Stimulated activated CD4-positive, alpha-beta T cell treated with anti-CD3 and anti-CD28 coated beads, TNF-alpha, amount 100 ng/mL, for 1 hour (primary cell): ENCODE measurements around the gene CSHL1.
"Not testable (repeated sequence)": the region's sequence is repeated elsewhere in the genome, so short reads cannot be mapped to it uniquely, and the experiment has no call there.

ENCODE experiments used
- DNase-seq, 3 donors: peaks; one replicate each; pipeline ENCODE4 v3.0.0-alpha.2; 2020; ENCODE audit warnings: low read depth in 3 of 3, low spot score in 1 of 3

The CSHL1 gene

DNA sequence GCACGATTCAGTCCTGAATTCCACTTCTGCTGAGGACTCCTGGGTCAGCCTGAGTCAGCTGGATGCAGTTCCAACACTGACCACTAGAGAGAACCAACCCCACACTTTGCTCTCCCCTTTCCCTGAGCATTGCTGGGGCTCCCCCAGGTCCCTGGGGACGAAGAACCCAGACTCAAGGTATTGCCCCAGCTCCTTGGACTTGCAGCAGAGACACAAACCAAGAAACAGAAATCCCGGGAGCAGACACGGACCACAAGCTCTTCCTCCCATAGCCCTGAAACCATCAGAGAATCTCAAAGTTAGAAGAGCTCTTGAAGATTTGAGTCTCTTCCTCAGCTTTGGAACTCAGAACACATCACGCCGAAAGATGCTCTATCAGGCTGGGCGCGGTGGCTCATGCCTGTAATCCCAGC, 8.3 kb upstream of the CSHL1 start:
- DNase-seq = peak; percentile 33 to 59 (median 44)

DNA sequence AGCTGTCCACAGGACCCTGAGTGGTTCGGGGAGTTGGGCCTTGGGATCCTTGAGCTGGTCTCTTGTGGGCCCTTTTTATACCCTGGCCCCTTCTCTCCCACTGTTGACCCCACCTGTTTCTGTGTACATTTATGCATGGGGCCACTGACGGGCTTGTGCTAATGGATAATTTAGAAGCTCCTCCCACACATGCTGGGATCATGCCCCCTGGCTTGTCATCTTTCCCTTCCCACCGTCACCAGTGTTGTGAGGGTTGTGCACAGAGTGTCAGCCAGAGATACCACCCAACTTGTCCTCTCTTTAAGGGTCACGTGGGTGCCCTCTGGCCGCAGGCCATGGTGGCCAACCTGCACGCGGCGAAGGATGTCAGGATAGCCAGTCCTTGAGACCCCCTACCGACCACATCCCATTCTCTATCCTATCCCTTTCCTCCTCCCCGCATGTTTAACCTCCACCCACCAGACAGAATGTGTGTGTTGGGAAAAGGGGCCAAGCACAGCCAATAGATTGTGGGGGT, 7.8 kb upstream of the CSHL1 start, which contains the start of gene GH1:
TSS of gene GH1 (minus strand) at position 51 of the 517 bp plus-strand sequence. CDS start 63 bp downstream, outside the sequence.
- DNase-seq = not testable (repeated sequence)

DNA sequence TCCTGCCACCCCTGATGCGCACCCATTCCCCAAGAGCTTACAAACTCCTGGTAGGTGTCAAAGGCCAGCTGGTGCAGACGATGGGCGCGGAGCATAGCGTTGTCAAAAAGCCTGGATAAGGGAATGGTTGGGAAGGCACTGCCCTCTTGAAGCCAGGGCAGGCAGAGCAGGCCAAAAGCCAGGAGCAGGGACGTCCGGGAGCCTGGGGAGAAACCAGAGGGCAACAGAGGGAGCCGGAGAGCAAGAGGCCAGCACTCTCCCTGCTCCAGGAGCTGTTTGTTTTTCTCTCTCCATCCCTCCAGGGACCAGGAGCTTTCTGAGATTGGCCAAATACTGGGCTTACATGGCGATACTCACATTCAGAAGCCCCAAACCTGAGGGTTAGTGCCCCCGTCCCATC, 7.2 kb upstream of the CSHL1 start:
- no peak for DNase-seq

DNA sequence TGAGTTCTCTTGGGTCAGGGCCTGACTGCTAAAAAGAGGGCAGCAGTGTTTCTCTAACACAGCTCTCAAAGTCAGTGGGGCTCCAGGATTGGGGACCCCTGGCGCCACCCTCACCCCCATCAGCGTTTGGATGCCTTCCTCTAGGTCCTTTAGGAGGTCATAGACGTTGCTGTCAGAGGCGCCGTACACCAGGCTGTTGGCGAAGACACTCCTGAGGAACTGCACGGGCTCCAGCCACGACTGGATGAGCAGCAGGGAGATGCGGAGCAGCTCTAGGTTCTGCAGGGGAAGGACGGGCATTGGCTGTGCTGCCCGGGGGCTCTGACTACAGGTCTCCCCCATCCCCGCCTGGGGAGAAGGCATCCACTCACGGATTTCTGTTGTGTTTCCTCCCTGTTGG, 6.6 kb upstream of the CSHL1 start:
- DNase-seq = no peak

DNA sequence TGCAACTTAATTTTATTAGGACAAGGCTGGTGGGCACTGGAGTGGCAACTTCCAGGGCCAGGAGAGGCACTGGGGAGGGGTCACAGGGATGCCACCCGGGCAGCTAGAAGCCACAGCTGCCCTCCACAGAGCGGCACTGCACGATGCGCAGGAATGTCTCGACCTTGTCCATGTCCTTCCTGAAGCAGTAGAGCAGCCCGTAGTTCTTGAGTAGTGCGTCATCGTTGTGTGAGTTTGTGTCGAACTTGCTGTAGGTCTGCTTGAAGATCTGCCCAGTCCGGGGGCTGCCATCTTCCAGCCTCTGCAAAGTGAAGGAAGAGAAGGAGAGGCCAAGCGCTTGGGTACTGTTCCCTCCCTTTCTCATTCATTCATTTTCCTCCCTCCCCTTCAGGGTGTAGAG, 6.1 kb upstream of the CSHL1 start:
- not testable (repeated sequence) for DNase-seq

DNA sequence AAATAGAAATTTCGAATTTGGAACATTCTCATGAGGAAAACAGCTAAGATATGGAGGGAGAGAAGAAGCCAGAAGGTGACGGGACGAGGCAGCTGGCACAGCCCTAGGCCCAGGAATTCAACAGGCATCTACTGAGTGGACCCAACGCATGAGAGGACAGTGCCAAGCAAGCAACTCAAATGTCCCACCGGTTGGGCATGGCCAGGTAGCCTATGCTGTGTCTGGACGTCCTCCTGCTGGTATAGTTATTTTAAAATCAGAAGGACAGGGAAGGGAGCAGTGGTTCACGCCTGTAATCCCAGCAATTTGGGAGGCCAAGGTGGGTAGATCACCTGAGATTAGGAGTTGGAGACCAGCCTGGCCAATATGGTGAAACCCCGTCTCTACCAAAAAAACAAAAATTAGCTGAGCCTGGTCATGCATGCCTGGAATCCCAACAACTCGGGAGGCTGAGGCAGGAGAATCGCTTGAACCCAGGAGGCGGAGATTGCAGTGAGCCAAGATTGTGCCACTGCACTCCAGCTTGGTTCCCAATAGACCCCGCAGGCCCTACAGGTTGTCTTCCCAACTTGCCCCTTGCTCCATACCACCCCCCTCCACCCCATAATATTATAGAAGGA, 5.6 kb upstream of the CSHL1 start:
- DNase-seq = no peak

DNA sequence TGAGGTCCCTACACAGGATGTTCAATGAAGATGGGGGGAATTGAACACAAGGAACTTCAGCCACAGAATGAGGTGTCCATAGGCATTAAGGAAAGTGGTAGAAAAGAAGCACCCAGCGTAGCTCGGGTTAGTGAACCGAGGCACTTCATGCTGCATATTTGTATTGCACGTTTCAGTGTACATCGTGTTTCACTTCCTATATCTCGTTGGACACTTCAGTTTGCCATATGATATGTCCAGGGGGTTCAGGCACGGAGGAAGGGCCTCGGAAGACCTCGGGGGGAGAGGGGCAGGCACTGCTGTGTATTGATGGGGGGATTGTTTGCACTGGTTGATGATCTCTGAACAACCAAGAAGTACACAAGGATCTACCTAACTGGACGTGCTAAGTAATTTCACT, 4.7 kb upstream of the CSHL1 start:
- DNase-seq = not testable (repeated sequence)

DNA sequence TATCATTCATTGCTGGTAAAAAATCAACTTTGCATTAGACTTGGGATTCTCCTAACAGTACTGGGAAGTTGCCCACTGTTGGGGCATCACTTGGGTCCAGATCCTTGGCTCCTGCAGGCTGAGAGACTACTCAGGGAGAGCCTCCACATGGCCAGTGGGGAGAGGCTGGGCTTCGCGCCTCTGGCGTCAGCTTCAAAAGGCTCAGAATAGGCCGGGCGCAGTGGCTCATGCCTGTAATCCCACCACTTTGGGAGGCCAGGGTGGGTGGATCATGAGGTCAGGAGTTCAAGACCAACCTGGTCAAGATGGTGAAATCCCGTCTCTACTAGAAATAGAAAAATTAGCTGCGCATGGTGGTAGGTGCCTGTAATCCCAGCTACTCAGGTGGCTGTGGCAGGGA, 3.4 kb upstream of the CSHL1 start:
- DNase-seq = no peak

DNA sequence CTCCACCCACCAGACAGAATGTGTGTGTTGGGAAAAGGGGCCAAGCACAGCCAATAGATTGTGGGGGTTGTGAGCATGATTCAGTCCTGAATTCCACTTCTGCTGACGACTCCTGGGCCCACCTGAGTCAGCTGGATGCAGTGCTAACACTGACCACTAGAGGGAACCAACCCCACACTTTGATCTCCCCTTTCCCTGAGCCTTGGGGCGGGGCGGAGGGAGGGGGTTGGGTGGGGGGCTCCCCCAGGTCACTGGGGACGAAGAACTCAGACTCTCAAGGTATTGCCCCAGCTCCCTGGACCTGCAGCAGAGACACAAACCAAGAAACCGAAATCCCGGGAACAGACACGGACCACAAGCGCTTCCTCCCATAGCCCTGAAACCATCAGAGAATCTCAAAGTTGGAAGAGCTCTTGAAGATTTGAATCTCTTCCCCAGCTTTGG, 621 bp upstream of the CSHL1 start:
- peak in 2 of 3 donors; percentile 35 to 49 for DNase-seq

DNA sequence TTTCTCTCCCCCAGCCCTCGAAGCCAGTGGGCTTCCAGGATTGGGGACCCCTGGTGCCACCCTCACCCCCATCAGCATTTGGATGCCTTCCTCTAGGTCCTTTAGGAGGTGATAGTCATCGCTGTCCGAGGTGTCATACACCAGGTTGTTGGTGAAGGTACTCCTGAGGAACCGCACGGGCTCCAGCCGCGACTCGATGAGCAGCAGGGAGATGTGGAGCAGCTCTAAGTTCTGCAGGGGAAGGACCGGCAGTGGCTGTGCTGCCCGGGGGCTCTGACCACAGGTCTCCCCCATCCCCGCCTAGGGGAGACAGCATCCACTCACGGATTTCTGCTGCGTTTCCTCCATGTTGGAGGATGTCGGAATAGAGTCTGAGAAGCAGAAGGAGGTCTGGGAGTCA, 962 bp downstream of the CSHL1 start:
- DNase-seq = no peak

DNA sequence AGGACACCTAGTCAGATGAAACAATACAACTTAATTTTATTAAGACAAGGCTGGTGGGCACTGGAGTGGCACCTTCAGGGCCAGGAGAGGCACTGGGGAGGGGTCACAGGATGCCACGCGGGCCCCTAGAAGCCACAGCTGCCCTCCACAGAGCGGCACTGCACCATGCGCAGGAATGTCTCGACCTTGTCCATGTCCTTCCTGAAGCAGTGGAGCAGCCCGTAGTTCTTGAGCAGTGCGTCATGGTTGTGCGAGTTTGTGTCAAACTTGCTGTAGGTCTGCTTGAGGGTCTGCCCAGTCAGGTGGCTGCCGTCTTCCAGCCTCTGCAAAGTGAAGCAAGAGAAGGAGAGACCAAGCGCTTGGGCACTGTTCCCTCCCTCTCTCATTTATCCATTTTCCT, 1.5 kb downstream of the CSHL1 start:
- DNase-seq = not testable (repeated sequence)

DNA sequence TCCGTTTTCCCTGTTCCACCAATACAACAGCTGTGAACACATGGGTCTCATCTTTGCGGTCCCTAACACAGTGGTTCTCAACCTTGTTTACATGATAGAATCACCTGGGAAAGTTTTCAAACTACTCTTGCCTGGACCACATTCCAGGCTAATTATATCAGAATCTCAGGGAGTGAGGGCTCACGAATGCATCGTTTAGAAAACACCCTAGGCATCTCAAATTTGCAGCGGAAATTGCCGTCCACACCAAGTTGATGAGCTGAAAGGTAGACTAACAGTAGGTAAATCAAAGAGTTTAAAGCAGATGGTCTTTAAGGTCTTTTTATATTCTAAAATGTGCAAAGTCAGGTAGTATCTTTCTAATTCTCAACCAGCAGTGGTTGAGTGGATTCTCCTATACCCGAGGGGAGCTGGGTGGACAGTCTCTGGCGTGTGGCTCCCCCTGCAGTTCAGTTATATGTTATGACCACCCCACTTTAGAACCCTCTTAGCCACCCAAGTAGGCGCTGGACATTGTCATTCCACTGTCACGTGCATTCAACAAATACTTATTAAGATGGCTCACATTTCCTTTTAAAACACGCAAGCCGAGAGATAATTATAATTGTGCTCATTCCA, 3.8 kb downstream of the CSHL1 start:
- not testable (repeated sequence) for DNase-seq

DNA sequence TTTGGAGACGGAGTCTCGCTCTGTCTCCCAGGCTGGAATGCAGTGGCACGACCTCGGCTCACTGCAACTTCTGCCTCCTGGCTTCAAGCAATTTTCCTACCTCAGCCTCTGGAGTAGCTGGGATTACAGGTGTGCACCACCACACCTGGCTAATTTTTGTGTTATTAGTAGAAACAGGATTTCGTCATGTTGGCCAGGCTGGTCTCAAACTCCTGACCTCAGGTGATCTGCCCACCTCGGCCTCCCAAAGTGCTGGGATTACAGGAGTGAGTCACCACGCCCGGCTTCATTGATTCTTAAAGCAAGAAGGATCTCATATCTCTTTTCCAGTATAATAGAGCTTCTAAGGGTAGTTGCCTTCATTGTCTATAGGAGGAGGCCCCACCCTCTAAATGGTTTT, 6.3 kb downstream of the CSHL1 start:
- DNase-seq = not testable (repeated sequence)

DNA sequence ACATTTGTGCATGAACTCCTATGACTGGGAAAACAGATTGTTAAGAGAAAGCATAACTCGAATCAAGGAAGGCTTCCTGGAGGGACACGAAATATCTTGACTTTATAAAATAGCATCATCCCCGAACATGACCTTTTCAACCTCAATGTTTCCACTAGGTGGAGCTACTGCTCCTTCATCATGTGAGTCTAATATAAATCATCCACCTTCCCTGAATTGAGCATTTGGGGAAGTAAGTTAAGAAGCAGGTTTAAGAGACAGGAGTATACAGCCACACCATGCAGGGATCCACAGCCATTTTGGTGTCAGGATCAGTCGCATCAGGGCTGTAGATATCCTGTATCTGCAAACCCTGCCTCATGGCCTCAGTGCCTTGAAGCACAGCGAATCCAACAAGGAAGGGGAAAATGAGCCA, 7.3 kb downstream of the CSHL1 start:
- not testable (repeated sequence) for DNase-seq

DNA sequence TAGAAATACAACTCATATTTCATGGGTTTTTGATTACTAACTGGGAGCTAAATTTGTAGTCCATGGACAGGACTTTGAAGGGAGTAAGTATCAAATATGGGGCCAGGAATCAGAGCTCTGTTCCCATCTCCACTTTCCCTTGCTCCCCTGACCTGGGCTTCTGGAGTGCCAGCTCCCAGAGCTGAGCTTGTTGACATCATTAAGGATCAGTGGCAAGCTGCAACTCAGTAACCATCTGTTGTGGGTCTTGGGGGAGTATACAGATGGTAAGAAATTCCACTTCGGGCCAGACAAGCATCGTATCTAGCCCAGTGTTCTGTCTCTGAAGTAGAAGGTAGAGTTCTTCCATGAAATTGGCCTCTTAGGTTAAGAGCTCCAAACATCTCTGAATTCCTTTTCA, 9.1 kb downstream of the CSHL1 start:
- DNase-seq = not testable (repeated sequence)

DNA sequence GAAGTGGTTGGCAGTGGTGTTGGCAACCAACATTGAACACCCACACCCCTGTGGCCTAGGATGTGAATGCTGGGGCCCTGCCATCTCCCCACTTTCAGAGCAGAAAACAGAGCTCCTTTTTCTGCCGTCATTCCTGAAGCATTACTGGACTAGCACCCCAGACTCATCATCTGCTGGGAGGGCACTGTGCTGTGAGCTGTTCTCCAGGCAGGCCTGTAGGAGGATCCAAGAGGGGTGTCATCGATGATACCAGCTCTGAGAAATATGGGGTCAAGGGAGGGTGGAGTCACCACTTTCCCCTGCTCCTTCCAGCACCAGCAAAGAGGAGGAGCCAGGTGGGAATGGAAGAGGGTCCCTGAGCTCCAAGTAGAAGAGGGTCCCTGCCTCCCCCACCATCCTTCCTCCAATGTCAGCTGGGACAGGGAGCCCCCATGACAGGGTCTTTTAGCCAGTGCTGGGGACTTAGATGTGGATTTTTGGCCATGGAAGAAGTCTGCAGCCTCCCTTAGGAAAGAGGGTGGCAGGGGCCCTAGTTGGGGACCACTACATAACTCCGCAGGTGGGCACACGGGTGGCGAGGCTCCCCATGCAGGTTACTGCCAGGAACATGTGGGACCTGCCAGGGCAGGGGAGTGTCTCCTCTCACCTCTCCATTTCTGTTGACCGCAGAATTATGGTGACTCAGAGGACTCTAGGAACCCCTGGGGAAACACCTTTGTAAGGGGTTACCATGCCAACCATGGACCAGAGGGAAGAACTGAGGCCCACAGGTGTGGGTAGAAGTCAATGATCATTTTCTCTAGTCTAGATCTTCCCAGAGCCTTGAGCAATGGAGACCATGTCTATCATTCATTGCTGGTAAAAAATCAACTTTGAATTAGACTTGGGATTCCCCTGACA, 11.9 kb downstream of the CSHL1 start:
- not testable (repeated sequence) for DNase-seq

DNA sequence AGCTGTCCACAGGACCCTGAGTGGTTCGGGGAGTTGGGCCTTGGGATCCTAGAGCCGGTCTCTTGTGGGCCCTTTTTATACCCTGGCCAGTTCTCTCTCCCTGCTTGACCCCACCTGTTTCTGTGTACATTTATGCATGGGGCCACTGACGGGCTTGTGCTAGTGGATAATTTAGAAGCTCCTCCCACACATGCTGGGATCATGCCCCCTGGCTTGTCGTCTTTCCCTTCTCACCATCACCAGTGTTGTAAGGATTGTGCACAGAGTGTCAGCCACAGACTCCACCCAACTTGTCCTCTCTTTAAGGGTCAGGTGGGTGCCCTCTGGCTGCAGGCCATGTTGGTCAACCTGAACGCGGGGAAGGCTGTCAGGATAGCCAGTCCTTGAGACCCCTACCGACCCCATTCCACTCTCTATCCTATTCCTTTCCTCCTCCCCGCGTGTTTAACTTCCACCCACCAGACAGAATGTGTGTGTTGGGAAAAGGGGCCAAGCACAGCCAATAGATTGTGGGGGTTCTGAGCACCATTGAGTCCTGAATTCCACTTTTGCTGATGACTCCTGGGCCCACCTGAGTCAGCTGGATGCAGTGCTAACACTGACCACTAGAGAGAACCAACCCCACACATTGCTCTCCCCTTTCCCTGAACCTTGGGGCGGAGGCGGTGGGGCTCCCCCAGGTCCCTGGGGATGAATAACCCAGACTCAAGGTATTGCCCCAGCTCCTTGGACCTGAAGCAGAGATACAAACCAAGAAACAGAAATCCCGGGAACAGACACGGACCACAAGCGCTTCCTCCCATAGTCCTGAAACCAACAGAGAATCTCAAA, 14.3 kb downstream of the CSHL1 start, which contains the start of gene CSH1:
TSS of gene CSH1 (minus strand) at position 51 of the 831 bp plus-strand sequence. CDS start 63 bp downstream, outside the sequence.
- DNase-seq = not testable (repeated sequence)

DNA sequence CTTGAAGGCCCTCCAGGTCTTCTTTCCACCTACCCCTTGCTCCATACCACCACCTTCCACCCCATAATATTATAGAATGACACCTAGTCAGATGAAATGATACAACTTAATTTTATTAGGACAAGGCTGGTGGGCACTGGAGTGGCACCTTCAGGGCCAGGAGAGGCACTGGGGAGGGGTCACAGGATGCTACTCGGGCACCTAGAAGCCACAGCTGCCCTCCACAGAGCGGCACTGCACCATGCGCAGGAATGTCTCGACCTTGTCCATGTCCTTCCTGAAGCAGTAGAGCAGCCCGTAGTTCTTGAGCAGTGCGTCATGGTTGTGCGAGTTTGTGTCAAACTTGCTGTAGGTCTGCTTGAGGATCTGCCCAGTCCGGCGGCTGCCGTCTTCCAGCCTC, 16.2 kb downstream of the CSHL1 start:
- DNase-seq = not testable (repeated sequence)

DNA sequence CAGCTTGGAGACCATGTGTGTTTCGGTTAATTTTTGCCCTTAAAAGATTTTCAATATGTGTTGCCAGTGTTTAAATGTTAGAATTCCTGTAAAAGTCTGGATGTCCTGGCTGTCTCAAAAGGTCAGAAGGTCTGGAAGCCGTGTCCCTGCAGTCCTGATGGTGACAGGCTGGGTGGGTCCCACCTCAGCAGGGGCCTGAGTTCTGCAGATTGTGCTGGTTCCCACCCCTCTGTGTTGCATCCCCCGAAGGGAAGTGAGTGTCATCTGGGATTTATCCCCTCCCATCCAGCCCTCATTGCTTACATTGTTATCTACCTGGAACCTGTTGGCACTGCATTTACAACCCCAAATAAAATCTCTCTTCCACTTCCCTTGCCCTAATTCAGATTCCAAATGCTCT, 17.0 kb downstream of the CSHL1 start:
- not testable (repeated sequence) for DNase-seq

DNA sequence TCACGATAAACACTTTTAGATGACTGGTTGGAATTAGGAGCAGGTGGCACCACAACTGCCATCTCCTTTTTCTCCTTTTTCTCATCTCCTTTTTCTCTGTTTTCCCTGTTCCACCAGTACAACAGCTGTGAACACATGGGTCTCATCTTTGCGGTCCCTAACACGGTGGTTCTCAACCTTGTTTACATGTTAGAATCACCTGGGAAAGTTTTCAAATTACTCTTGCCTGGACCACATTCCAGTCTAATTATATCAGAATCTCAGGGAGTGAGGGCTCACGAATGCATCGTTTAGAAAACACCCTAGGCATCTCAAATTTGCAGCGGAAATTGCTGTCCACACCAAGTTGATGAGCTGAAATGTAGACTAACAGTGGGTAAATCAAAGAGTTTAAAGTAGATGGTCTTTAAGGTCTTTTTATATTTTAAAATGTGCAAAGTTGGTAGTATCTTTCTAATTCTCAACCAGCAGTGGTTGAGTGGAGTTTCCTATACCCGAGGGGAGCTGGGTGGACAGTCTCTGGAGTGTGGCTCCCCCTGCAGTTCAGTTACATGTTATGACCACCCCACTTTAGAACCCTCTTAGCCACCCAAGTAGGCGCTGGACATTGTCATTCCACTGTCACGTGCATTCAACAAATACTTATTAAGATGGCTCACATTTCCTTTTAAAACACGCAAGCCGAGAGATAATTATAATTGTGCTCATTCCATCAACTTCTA, 18.6 kb downstream of the CSHL1 start:
- DNase-seq = not testable (repeated sequence)
